SK-N-SH (cell line): ENCODE data around the gene GCN1. TPM values are rescaled to one million over a fixed set of nuclear protein-coding genes. Genes with fewer than 3 reads are reported as not detected.

ENCODE experiments used
- CTCF ChIA-PET: fragments of 300-600, 350-600 bp; formaldehyde crosslinking; extraction: SDS; loops from one replicate; lab custom pipeline; 2021; lab: Yijun Ruan, JAX
- POLR2A ChIA-PET: fragments of 350-600 bp; sonication (Branson Sonifier 250); formaldehyde crosslinking; extraction: SDS; loops from one replicate; lab custom pipeline; 2020; ENCODE audit warnings: antibody characterized with exemption, inconsistent platforms; lab: Yijun Ruan, JAX
- DNase-seq: peaks from one replicate; pipeline ENCODE4 v3.0.0; 2012
- H2AFZ ChIP-seq: fragments of 200-600 bp; sonication (generic); 2 replicates; pipeline ENCODE4 v1.8.1; 2016; ENCODE audit warnings: antibody characterized with exemption, mild to moderate bottlenecking, low read depth
- H3F3A ChIP-seq: fragments of 200-600 bp; sonication (generic); replicated peaks from 2 replicates; pipeline ENCODE3; 2016; ENCODE audit warnings: antibody characterized with exemption, mild to moderate bottlenecking; ENCODE audit not compliant: insufficient read depth
- H3K27ac ChIP-seq, 2 experiments: fragments of 200-500 bp in 1 of 2; fragments of 200-600 bp in 1 of 2; sonication (Bioruptor generic) in 1 of 2; sonication (generic), shearing (Covaris generic) in 1 of 2; 2 replicates each; pipeline versions ENCODE4 v1.5.1 to v1.6.1; 2014 to 2016; ENCODE audit warnings: low read depth in 2 of 2, inconsistent platforms in 1 of 2, low read length in 1 of 2, mild to moderate bottlenecking in 1 of 2, mixed read lengths in 1 of 2
- H3K27me3 ChIP-seq: fragments of 200-600 bp; sonication (generic), shearing (Covaris generic); 2 replicates; pipeline ENCODE4 v1.6.1; 2016; ENCODE audit warnings: mixed run types; ENCODE audit not compliant: insufficient read depth
- H3K36me3 ChIP-seq, 2 experiments: fragments of 200-500 bp in 1 of 2; fragments of 200-600 bp in 1 of 2; sonication (Bioruptor generic) in 1 of 2; sonication (generic) in 1 of 2; replicated peaks in 1 of 2; 2 replicates each; pipeline versions ENCODE3 to v1.5.1; 2014 to 2016; ENCODE audit warnings: low read length in 1 of 2, mild to moderate bottlenecking in 1 of 2; ENCODE audit not compliant: insufficient read depth in 2 of 2, control insufficient read depth in 1 of 2
- H3K4me1 ChIP-seq, 2 experiments: fragments of 200-500 bp in 1 of 2; fragments of 200-600 bp in 1 of 2; sonication (Bioruptor generic) in 1 of 2; sonication (generic), shearing (Covaris generic) in 1 of 2; 2 replicates each; pipeline versions ENCODE4 v1.5.1 to v1.6.1; 2014 to 2016; ENCODE audit warnings: low read depth in 1 of 2, low read length in 1 of 2, mixed run types in 1 of 2; ENCODE audit not compliant: insufficient read depth in 2 of 2, control insufficient read depth in 1 of 2
- H3K4me2 ChIP-seq: fragments of 200-600 bp; sonication (generic), shearing (Covaris generic); 2 replicates; pipeline ENCODE4 v1.6.1; 2017; ENCODE audit warnings: mixed run types
- H3K4me3 ChIP-seq, 2 experiments: fragments of 200-500 bp in 1 of 2; fragments of 200-600 bp in 1 of 2; sonication (Bioruptor generic) in 1 of 2; sonication (generic), shearing (Covaris generic) in 1 of 2; 2 replicates each; pipeline versions ENCODE4 v1.5.1 to v1.8.1; 2014 to 2016; ENCODE audit warnings: low read depth in 2 of 2, inconsistent platforms in 1 of 2, low read length in 1 of 2, mild to moderate bottlenecking in 1 of 2, mixed read lengths in 1 of 2, moderate library complexity in 1 of 2
- H3K79me2 ChIP-seq: fragments of 200-600 bp; sonication (generic); 2 replicates; pipeline ENCODE4 v1.8.1; 2017; ENCODE audit warnings: mild to moderate bottlenecking; ENCODE audit not compliant: insufficient read depth
- H3K9ac ChIP-seq: fragments of 200-600 bp; sonication (generic); 2 replicates; pipeline ENCODE4 v1.6.1; 2017; ENCODE audit warnings: mixed run types
- H3K9me2 ChIP-seq: fragments of 200-600 bp; sonication (generic); 2 replicates; pipeline ENCODE4 v1.6.1; 2017; ENCODE audit warnings: mixed run types
- H3K9me3 ChIP-seq: fragments of 200-600 bp; sonication (generic); 2 replicates; pipeline ENCODE4 v1.6.1; 2017; ENCODE audit warnings: mixed run types, mild to moderate bottlenecking, moderate library complexity
- H4K20me1 ChIP-seq: fragments of 200-600 bp; sonication (generic); 2 replicates; pipeline ENCODE4 v1.6.1; 2017; ENCODE audit warnings: mild to moderate bottlenecking, mixed run types; ENCODE audit not compliant: insufficient read depth
- CHD2 ChIP-seq: fragments of 150-350 bp; IDR thresholded peaks from 2 replicates; pipeline ENCODE4 v1.6.1; 2018; ENCODE audit warnings: low read length; ENCODE audit not compliant: partially characterized antibody
- ELF1 ChIP-seq: IDR thresholded peaks from 2 replicates; pipeline ENCODE4 v1.4.0; 2012
- EP300 ChIP-seq, 2 experiments: IDR thresholded peaks; 2 replicates each; pipeline versions ENCODE4 v1.4.0 to v1.6.1; 2012; ENCODE audit warnings: borderline replicate concordance in 1 of 2, low read depth in 1 of 2, low read length in 1 of 2
- EZH2phosphoT487 ChIP-seq: fragments of 200-600 bp; sonication (generic); IDR thresholded peaks from 2 replicates; pipeline ENCODE4 v1.6.1; 2017; ENCODE audit warnings: low read depth, mixed run types, mild to moderate bottlenecking, antibody characterized with exemption, moderate library complexity, borderline replicate concordance
- FOSL2 ChIP-seq: IDR thresholded peaks from 2 replicates; pipeline ENCODE4 v1.4.0; 2012; ENCODE audit warnings: low read depth, mild to moderate bottlenecking, moderate library complexity, borderline replicate concordance
- FOXJ3 ChIP-seq: sonication (generic); formaldehyde crosslinking; IDR thresholded peaks from 2 replicates; pipeline ENCODE4 v1.5.1; 2020; ENCODE audit warnings: mild to moderate bottlenecking, missing genetic modification reagents
- FOXM1 ChIP-seq: IDR thresholded peaks from 2 replicates; pipeline ENCODE4 v1.4.0; 2012; ENCODE audit warnings: low read depth, mild to moderate bottlenecking
- GATA2 ChIP-seq: sonication (generic); formaldehyde crosslinking; IDR thresholded peaks from 2 replicates; pipeline ENCODE4 v1.5.0; 2020; ENCODE audit warnings: mild to moderate bottlenecking, missing genetic modification reagents
- JUND ChIP-seq: IDR thresholded peaks from 2 replicates; pipeline ENCODE4 v1.4.0; 2012
- MEF2A ChIP-seq: IDR thresholded peaks from 2 replicates; pipeline ENCODE4 v1.4.0; 2012; ENCODE audit warnings: low read depth, borderline replicate concordance
- POLR2AphosphoS5 ChIP-seq: IDR thresholded peaks from 2 replicates; pipeline ENCODE4 v1.6.1; 2012; ENCODE audit warnings: low read depth, low read length
- RCOR1 ChIP-seq: fragments of 150-350 bp; IDR thresholded peaks from 2 replicates; pipeline ENCODE4 v1.6.1; 2017; ENCODE audit warnings: antibody characterized with exemption, low read length
- RFX5 ChIP-seq: IDR thresholded peaks from 2 replicates; pipeline ENCODE4 v1.6.1; 2012; ENCODE audit warnings: mild to moderate bottlenecking, improper control_type of control experiment, low read length
- SIN3A ChIP-seq: IDR thresholded peaks from 2 replicates; pipeline ENCODE4 v1.6.1; 2012; ENCODE audit warnings: low read depth, mild to moderate bottlenecking, low read length, moderate library complexity, borderline replicate concordance
- SMC3 ChIP-seq: IDR thresholded peaks from 2 replicates; pipeline ENCODE4 v1.6.1; 2012; ENCODE audit warnings: low read depth, low read length, improper control_type of control experiment
- TEAD4 ChIP-seq: IDR thresholded peaks from 2 replicates; pipeline ENCODE4 v1.4.0; 2012; ENCODE audit warnings: mild to moderate bottlenecking, borderline replicate concordance; ENCODE audit not compliant: insufficient read depth
- USF2 ChIP-seq: fragments of 150-350 bp; IDR thresholded peaks from 2 replicates; pipeline ENCODE4 v1.6.1; 2017; ENCODE audit warnings: antibody characterized with exemption, low read length, low read depth, borderline replicate concordance
- YY1 ChIP-seq: IDR thresholded peaks from 2 replicates; pipeline ENCODE4 v1.4.0; 2012; ENCODE audit warnings: low read depth, mild to moderate bottlenecking
- WGBS: methylation state at CpG from one replicate; pipeline ENCODE4 v1.1.6; 2017; ENCODE audit warnings: low lambda C conversion rate; 5-methylcytosine and 5-hydroxymethylcytosine counted together
- polyA plus RNA-seq, 3 experiments: library from polyadenylated mRNA; depleted of rRNA; stranded (reverse); fragments of >200 nt; gene quantifications; 2 replicates each; pipeline ENCODE4 v1.2.3, GENCODE V29; 2012
- TF ChIP-seq, protein P1 (sequence below): IDR thresholded peaks from 2 replicates; pipeline ENCODE4 v1.6.1; 2012; ENCODE audit warnings: mild to moderate bottlenecking, low read depth, low read length, moderate library complexity

The GCN1 gene
- polyA plus RNA-seq, 1 of the 3 experiments (the other 2 are of a cell fraction) = 54.4 TPM

- no peak for DNase-seq
- 91% methylated on average over 13 of the region's 20 CpGs for WGBS
- Histone ChIP-seq H3K27ac (no peak overlapping the region), H3K4me1 (no peaks in the 10 kb centered on the region), H3K79me2 (no peaks in the 10 kb centered on the region), H3K27me3 (no peaks in the 10 kb centered on the region), H3K36me3 (peaks cover 55 to 86% of the 10 kb centered on the region in 2 experiments), H3K9ac (no peak overlapping the region), H3F3A (no peaks in the 10 kb centered on the region), H3K9me2 (no peaks in the 10 kb centered on the region), H3K4me2 (no peak overlapping the region), H3K9me3 (no peaks in the 10 kb centered on the region), H2AFZ (no peak overlapping the region), H3K4me3 (no peak overlapping the region), H4K20me1 (no peaks in the 10 kb centered on the region)
- CTCF ChIA-PET = no interaction called here
- POLR2A ChIA-PET = interaction anchor here (0.8 kb wide), 2 partner anchors 17 to 67 kb away, joined by 3 read pairs; partner anchors contain the start of gene RPLP0
- TF ChIP-seq SIN3A (no peak), EP300 (IDR thresholded peaks at IDR 0.05; ENCODE audit: borderline replicate concordance in 1 of 2, low read depth in 1 of 2, low read length in 1 of 2) (no peak), YY1 (no peak), RCOR1 (no peak)
These were observed 60.1 kb downstream of the GCN1 start for GRCh38 chr12:120134307-120134980.

DNA sequence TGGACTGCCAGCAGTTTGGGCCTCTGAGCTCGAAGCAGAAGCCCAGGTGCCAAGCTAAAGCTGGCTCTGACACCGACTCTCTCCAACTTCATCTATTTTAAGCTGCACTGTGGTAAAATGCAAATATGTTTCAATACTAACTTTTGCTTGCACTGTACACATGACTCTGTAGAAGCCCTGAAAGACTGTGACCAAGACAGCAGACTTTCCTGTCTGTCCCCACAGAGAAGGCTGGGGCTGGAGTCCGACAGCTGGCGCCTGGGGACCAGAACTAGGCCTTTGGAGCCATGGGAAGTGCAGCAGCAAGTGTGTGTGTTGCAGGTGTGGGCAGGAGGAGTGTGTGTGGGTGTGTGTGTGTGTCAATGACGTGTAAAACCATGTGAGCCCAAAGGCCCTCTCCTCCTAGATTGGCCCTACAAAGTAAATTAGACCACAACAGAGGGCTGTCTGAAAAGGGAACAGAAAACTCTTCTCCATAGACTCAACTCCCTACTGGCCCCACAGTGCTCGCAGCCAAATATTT is 61.6 kb downstream of the GCN1 start:
- WGBS = 81% methylated on average over 5 of the region's 6 CpGs
- H3K4me1 ChIP-seq = no peaks in the 10 kb centered on the region
- H3K79me2 ChIP-seq = no peaks in the 10 kb centered on the region
- no peak overlapping the region for H3K4me2 ChIP-seq
- no peak for DNase-seq
- ChIA-PET POLR2A (no interaction called here), CTCF (no interaction called here)
- no peak overlapping the region for H3K9ac ChIP-seq
- H3F3A ChIP-seq = no peaks in the 10 kb centered on the region
- H3K27me3 ChIP-seq = no peaks in the 10 kb centered on the region
- no peaks in the 10 kb centered on the region for H4K20me1 ChIP-seq
- H2AFZ ChIP-seq = no peak overlapping the region
- H3K9me2 ChIP-seq = no peaks in the 10 kb centered on the region
- H3K36me3 ChIP-seq = peaks cover 60 to 83% of the 10 kb centered on the region in 2 experiments
- H3K4me3 ChIP-seq = no peak overlapping the region
- no peak overlapping the region for H3K27ac ChIP-seq
- H3K9me3 ChIP-seq = no peaks in the 10 kb centered on the region
- TF ChIP-seq TEAD4 (no peak), JUND (no peak), YY1 (no peak), RCOR1 (no peak), SMC3 (no peak), FOXM1 (no peak), RFX5 (no peak), EZH2phosphoT487 (no peak), MEF2A (no peak), USF2 (no peak), FOSL2 (no peak), CHD2 (no peak), POLR2AphosphoS5 (no peak), ELF1 (no peak), FOXJ3 (no peak), GATA2 (no peak)
- TF ChIP-seq, protein P1, sequence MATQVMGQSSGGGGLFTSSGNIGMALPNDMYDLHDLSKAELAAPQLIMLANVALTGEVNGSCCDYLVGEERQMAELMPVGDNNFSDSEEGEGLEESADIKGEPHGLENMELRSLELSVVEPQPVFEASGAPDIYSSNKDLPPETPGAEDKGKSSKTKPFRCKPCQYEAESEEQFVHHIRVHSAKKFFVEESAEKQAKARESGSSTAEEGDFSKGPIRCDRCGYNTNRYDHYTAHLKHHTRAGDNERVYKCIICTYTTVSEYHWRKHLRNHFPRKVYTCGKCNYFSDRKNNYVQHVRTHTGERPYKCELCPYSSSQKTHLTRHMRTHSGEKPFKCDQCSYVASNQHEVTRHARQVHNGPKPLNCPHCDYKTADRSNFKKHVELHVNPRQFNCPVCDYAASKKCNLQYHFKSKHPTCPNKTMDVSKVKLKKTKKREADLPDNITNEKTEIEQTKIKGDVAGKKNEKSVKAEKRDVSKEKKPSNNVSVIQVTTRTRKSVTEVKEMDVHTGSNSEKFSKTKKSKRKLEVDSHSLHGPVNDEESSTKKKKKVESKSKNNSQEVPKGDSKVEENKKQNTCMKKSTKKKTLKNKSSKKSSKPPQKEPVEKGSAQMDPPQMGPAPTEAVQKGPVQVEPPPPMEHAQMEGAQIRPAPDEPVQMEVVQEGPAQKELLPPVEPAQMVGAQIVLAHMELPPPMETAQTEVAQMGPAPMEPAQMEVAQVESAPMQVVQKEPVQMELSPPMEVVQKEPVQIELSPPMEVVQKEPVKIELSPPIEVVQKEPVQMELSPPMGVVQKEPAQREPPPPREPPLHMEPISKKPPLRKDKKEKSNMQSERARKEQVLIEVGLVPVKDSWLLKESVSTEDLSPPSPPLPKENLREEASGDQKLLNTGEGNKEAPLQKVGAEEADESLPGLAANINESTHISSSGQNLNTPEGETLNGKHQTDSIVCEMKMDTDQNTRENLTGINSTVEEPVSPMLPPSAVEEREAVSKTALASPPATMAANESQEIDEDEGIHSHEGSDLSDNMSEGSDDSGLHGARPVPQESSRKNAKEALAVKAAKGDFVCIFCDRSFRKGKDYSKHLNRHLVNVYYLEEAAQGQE = no peak
